Stomach smooth muscle (tissue), 2 donors: ENCODE data around the gene PPP2R2C.

ENCODE experiments used
- H3K27ac ChIP-seq: one replicate; pipeline ENCODE4 v1.7.0; 2013; ENCODE audit warnings: mild to moderate bottlenecking, low read length, inconsistent platforms
- H3K27me3 ChIP-seq, 2 donors: one replicate each; pipeline ENCODE4 v1.7.0; 2013; ENCODE audit warnings: low read length in 2 of 2; ENCODE audit not compliant: insufficient read depth in 2 of 2, control insufficient read depth in 1 of 2
- H3K36me3 ChIP-seq, 2 donors: one replicate each; pipeline ENCODE4 v1.7.0; 2013; ENCODE audit warnings: low read length in 2 of 2; ENCODE audit not compliant: control insufficient read depth in 2 of 2, insufficient read depth in 2 of 2
- H3K4me1 ChIP-seq: one replicate; pipeline ENCODE4 v1.7.0; 2013; ENCODE audit warnings: low read length; ENCODE audit not compliant: control insufficient read depth, insufficient read depth
- H3K4me3 ChIP-seq, 2 donors: one replicate each; pipeline ENCODE4 v1.7.0; 2013; ENCODE audit warnings: low read length in 2 of 2
- H3K9ac ChIP-seq, 2 donors: one replicate each; pipeline ENCODE4 v1.7.0; 2013; ENCODE audit warnings: low read length in 2 of 2, mild to moderate bottlenecking in 1 of 2
- H3K9me3 ChIP-seq, 2 donors: one replicate each; pipeline ENCODE4 v1.7.0; 2013; ENCODE audit warnings: low read length in 2 of 2; ENCODE audit not compliant: control insufficient read depth in 2 of 2
- donor health status: healthy.
- donor health status: Pancreatic carcinoma.

The PPP2R2C gene

DNA sequence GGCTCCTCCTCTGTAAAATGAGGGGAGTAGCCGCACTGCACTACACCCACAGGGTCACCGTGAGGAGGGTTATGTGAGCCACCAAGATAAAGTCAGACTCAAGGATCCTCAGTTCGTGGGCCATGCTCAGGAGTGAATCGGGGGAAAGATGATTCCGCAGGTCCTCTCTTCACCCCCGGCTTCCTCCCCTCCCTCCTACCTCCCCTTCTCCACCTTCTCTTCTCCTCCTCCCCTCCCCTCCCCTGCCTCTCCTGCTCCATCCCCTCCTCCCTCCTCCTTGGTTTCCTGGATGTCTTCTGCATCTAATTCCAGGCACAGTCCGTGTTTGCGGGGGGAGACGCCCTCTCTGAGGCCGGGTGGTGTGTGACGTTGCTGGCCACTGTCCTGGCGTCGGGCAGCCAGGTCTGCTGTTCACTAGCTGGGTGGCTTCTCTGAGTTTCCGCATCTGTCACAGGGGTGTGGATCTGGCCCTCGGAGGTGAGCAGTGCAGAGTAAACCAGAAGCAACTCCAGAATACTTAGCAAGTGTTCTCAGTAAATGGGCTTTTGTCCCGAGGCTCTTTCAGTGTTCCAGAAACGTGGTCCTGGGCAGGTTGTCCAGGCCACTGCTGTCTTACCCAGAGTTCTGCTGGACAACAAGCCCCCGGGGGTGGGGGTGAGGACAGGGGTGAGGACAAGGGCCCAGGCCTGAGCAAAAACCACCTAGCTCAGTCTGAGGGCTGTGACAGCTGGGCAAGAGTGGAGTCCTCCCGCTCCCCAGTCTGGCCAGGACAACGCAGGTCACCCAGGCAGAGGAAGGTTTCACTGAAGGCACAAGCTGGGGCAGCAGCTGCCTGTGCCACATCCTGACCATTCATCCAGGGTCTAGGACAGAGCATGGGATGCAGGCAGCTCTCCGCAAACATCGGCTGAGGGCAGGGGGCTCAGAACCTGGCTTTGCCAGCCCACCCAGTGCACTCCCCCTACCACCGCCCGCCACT is 92.4 kb downstream of the PPP2R2C start:
- peaks cover 0 to 24% of the 10 kb centered on the region in 2 donors for H3K27me3 ChIP-seq
- no peaks in the 10 kb centered on the region for H3K9me3 ChIP-seq
- no peaks in the 10 kb centered on the region for H3K4me1 ChIP-seq

GRCh38 chr4:6378493-6379445 is 93.6 kb downstream of the PPP2R2C start:
- Histone ChIP-seq H3K4me3 (no peak overlapping the region), H3K36me3 (no peaks in the 10 kb centered on the region), H3K9me3 (no peaks in the 10 kb centered on the region), H3K4me1 (no peaks in the 10 kb centered on the region), H3K9ac (no peak overlapping the region), H3K27me3 (peaks cover 0 to 21% of the 10 kb centered on the region in 2 donors), H3K27ac (no peak overlapping the region)

More for the DNA sequence above, 92.4 kb downstream of the PPP2R2C start:
- Histone ChIP-seq H3K27ac (no peak overlapping the region), H3K4me3 (no peak overlapping the region), H3K9ac (no peak overlapping the region), H3K36me3 (no peaks in the 10 kb centered on the region)

DNA sequence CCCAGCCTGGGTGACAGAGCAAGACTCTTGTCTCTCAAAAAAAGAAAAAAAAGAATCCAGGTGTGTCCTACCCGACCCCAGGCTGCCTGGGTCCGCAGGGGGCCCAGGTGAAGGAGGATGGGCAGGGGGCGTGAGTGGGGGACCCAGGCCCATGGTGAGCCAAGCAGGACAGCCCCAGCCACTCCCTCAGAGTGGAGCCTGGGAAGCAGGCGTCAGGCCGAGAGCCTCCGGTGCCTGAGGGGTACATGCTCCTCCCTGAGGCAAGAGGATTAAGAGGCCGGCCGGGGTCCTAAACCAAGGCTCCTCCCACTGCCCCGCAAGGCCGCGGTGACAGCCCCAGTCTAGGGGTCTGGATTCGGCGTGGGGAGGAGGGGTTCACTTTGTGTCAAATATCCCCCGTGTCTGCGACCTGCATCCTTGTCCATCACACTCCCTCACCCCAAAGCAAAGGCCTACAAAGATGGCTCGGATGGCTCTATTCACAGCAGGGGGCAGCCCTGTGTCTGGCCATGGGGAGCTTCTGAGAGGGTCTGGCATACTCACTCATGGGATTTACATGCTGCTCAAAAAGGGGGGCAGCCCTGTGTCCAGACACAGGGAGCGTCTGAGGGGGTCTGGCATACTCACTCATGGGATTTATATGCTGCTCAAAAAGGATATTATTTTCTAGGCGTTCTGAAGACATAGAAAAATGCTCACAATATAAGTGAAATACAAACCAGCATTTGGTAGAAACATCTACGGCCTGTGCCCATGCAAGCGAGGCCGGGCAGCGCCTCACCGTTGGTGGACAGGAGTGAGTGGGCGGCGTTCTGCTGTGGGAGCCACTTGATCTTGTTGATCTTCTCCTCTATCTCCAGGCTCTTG is 94.6 kb downstream of the PPP2R2C start:
- no peak overlapping the region for H3K4me3 ChIP-seq
- no peak overlapping the region for H3K9ac ChIP-seq
- no peak overlapping the region for H3K27ac ChIP-seq
- H3K27me3 ChIP-seq: peaks cover 0 to 18% of the 10 kb centered on the region in 2 donors
- H3K4me1 ChIP-seq: no peaks in the 10 kb centered on the region
- H3K9me3 ChIP-seq: no peaks in the 10 kb centered on the region
- H3K36me3 ChIP-seq: no peaks in the 10 kb centered on the region

- no peaks in the 10 kb centered on the region for H3K4me1 ChIP-seq
- H3K27me3 ChIP-seq: peaks cover 0 to 14% of the 10 kb centered on the region in 2 donors
- H3K9me3 ChIP-seq: no peaks in the 10 kb centered on the region
- H3K27ac ChIP-seq: no peak overlapping the region
- H3K36me3 ChIP-seq: no peaks in the 10 kb centered on the region
- H3K9ac ChIP-seq: no peak overlapping the region
- H3K4me3 ChIP-seq: no peak overlapping the region
Observed at GRCh38 chr4:6375620-6376295, 96.7 kb downstream of the PPP2R2C start.

DNA sequence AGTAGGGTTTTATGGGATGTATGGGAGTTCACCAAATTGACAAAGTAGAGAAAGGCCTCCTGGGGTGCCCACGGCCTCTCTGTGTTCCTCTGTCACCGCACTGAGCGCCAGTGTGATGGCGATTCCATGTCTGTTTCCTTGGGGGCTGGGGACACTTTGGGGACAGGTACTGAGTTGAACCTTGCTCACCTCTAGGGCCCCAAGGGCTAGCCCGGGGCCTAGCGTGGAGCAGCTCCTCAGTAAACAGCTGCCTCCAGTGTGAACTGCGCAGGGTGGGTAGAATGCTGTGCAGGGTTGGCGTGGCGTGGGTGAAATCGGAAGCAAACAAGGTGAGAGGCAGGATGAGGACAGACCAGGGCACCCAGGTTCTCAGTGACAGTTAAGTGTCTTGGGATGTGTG is 97.8 kb downstream of the PPP2R2C start:
- peaks cover 0 to 8% of the 10 kb centered on the region in 2 donors for H3K27me3 ChIP-seq
- H3K36me3 ChIP-seq: no peaks in the 10 kb centered on the region
- H3K9ac ChIP-seq: no peak overlapping the region
- no peaks in the 10 kb centered on the region for H3K4me1 ChIP-seq
- H3K4me3 ChIP-seq: no peak overlapping the region
- H3K27ac ChIP-seq: no peak overlapping the region
- H3K9me3 ChIP-seq: no peaks in the 10 kb centered on the region

DNA sequence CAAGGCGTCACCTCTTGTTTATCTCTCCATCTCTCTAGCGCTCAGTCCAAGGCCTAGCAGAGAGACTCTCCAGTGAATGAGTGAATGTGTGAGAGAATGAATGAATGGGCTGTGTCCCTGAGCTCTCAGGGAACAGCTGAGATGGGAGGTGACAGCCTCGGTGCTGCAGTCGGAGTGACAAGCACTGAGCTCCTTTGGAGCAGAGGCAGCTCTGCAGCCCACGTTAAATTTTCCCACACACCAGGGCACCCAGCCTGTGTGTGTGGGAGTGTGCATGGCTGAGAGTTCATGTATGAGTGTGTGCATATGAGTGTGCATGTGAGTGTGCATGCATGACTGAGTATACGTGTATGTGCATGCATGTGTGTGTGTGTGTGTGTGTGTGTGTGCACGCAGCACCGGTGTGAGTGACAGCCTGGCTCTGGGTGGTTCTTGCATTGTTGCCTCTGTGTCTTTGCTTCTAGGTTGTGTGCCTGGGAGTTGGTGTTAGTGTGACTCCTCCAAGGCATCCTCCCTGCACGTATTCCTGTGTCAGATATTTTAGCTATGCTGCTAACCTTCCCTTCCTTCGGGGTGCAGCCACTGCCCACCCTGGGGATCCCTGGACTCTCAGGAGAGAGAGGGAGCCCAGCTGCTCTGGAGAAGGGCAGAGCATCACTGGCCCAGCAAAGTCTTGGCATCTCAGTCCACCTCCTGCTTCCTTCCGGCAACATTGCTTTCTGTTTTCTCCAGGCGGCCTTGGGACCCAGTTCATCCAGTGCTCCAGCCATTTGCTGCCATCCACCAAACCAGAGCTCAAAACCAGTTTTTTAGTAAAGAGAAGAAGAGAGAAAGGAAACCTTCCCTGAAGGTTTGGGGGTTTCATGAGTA is 98.6 kb downstream of the PPP2R2C start:
- Histone ChIP-seq H3K36me3 (no peaks in the 10 kb centered on the region), H3K4me1 (no peaks in the 10 kb centered on the region), H3K9me3 (no peaks in the 10 kb centered on the region), H3K27me3 (peaks cover 0 to 13% of the 10 kb centered on the region in 2 donors), H3K4me3 (no peak overlapping the region), H3K9ac (no peak overlapping the region), H3K27ac (no peak overlapping the region)

DNA sequence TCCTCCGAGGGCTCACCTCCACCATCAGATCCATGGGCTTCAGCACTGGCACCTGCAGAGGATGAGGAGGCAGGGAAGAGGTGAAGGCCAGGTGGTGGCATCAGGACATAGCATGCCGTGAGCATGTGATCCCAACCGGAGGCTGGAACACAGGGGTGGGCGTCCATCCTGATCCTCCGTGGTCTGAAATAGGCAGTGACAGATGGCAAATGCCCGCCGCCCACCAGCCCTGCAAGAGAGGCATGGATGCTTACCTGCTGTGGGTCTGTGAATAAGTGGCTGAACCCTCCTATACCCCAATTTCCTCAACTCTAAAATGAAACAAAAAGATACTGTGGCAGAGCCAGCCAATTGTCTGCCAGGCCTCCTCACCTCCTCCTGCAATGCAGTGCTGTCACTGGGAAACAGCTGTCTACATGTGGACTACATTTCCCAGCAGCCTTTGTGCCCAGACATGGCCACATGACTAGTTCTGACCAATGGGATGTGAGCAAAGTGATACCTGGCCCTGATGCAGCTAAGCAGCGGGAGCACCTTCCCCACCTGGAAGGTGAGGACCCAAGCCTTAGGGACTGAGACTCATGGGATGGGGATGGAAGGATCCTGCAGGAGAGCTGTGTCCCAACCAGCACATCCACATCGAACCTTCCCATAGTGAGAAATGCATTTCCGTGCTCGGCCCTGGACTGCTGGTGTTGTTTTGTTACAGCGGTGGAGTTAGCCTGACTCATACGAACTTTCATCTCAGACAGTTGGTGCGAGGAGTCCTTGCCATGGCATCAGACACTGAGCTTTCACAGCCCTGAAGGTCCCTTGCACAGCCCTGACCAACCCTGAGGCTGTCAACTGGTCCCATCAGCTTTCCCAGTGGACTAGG is 99.5 kb downstream of the PPP2R2C start:
- H3K4me3 ChIP-seq: no peak overlapping the region
- no peaks in the 10 kb centered on the region for H3K4me1 ChIP-seq
- H3K9ac ChIP-seq: no peak overlapping the region
- no peak overlapping the region for H3K27ac ChIP-seq
- no peaks in the 10 kb centered on the region for H3K9me3 ChIP-seq
- H3K27me3 ChIP-seq: peaks cover 7 to 17% of the 10 kb centered on the region in 2 donors
- no peaks in the 10 kb centered on the region for H3K36me3 ChIP-seq

GRCh38 chr4:6371812-6372211 is 100.6 kb downstream of the PPP2R2C start:
- H3K36me3 ChIP-seq: no peaks in the 10 kb centered on the region
- no peak overlapping the region for H3K27ac ChIP-seq
- H3K9me3 ChIP-seq: no peaks in the 10 kb centered on the region
- H3K4me1 ChIP-seq: no peaks in the 10 kb centered on the region
- H3K9ac ChIP-seq: no peak overlapping the region
- peaks cover 9 to 16% of the 10 kb centered on the region in 2 donors for H3K27me3 ChIP-seq
- no peak overlapping the region for H3K4me3 ChIP-seq
